GM23338 (cell line): ENCODE data around the gene PVALEF. TPM values are rescaled to one million over a fixed set of nuclear protein-coding genes. Genes with fewer than 3 reads are reported as not detected.

Experiments used
- ETS1 ChIP-seq: IDR thresholded peaks from 2 replicates; pipeline ENCODE4 v1.6.1; 2016; ENCODE audit warnings: antibody characterized with exemption
- EZH2 ChIP-seq: fragments of 200-600 bp; sonication (generic); IDR thresholded peaks from one replicate; pipeline ENCODE4 v1.8.0; 2017; ENCODE audit warnings: antibody characterized with exemption, mild to moderate bottlenecking, low read depth; ENCODE audit not compliant: unreplicated experiment
- EZH2phosphoT487 ChIP-seq: fragments of 200-600 bp; sonication (generic); IDR thresholded peaks from one replicate; pipeline ENCODE4 v1.8.1; 2018; ENCODE audit warnings: antibody characterized with exemption; ENCODE audit not compliant: unreplicated experiment
- NANOG ChIP-seq: IDR thresholded peaks from 2 replicates; pipeline ENCODE4 v1.6.1; 2016; ENCODE audit warnings: antibody characterized with exemption, borderline replicate concordance
- POLR2AphosphoS5 ChIP-seq: IDR thresholded peaks from 2 replicates; pipeline ENCODE4 v1.6.1; 2016; ENCODE audit warnings: antibody characterized with exemption, low read depth
- REST ChIP-seq: IDR thresholded peaks from one replicate; pipeline ENCODE4 v1.6.1; 2018; ENCODE audit warnings: antibody characterized with exemption; ENCODE audit not compliant: unreplicated experiment
- ZNF114 ChIP-seq: fragments of 250-450 bp; sonication (Bioruptor Pico); IDR thresholded peaks from 2 replicates; pipeline ENCODE4 v1.5.0; 2020; ENCODE audit warnings: mild to moderate bottlenecking, moderate library complexity
- ZNF462 ChIP-seq: fragments of 250-450 bp; sonication (Bioruptor Pico); IDR thresholded peaks from 2 replicates; pipeline ENCODE4 v1.5.0; 2020; ENCODE audit warnings: mild to moderate bottlenecking, moderate library complexity
- polyA plus RNA-seq: library from polyadenylated mRNA; unstranded; fragments of >200 nt; fragmentation: Nextera tagmentation; extraction: Ambion mirVana; gene quantifications from 2 replicates; pipeline ENCODE4 v1.2.1, GENCODE V29; 2016
- total RNA-seq: library from RNA; depleted of rRNA; stranded (reverse); fragments of >200 nt; shearing (Covaris generic); gene quantifications from 2 replicates; pipeline ENCODE4 v1.2.3, GENCODE V29; 2014

The PVALEF gene
- total and polyA plus RNA-seq, 2 experiments from 2014 or later: not detected

GRCh38 chr17:81147701-81148100 is 17.6 kb upstream of the PVALEF start (continued):
- TF ChIP-seq ZNF462 (CRISPR knock-in tag): no peak
- no peak for TF ChIP-seq ZNF114 (CRISPR knock-in tag)
- TF ChIP-seq EZH2: no peak
- TF ChIP-seq REST: no peak
- no peak for TF ChIP-seq NANOG
- TF ChIP-seq ETS1: no peak
- TF ChIP-seq EZH2phosphoT487: no peak
- TF ChIP-seq POLR2AphosphoS5: no peak
